ENCODE measurements around the gene CEND1. TPM values are rescaled to one million over a fixed set of nuclear protein-coding genes. Genes with fewer than 3 reads are reported as not detected.

The CEND1 gene
- total and polyA plus RNA-seq, 2 donors (not counting 3 experiments of a cell fraction or from before 2014, with no cell fraction given), result 0.15 to 0.40 TPM

- POLR2A ChIA-PET, result no interaction called here
Measured at GRCh38 chr11:824942-825341, 35.1 kb upstream of the CEND1 start.

More at GRCh38 chr11:824942-825341, 35.1 kb upstream of the CEND1 start:
- dilution Hi-C loops (cut with MboI; ENCODE audit: extremely low pct_ligation_motif_present, low sequenced_read_pairs), result no loop called here
- DNase-seq (ENCODE audit: low read depth, low spot score), result no peak
- Histone ChIP-seq H3K9me3 (replicated peaks; ENCODE audit: control insufficient read depth, insufficient read depth, low read length) (no peaks in the 10 kb centered on the region), H3K9me1 (replicated peaks; ENCODE audit: control insufficient read depth, extremely low read depth, insufficient read depth, low read length) (no peaks in the 10 kb centered on the region), H3K9ac (replicated peaks; ENCODE audit: extremely low read depth, insufficient read depth, low read length) (no peak overlapping the region), H3K36me3 (ENCODE audit: control insufficient read depth in 2 of 2, extremely low read depth in 1 of 2, insufficient read depth in 2 of 2, low read length in 2 of 2) (peaks cover 4 to 17% of the 10 kb centered on the region in 2 experiments), H4K20me1 (replicated peaks; ENCODE audit: control insufficient read depth, extremely low read depth, insufficient read depth, low read length) (no peaks in the 10 kb centered on the region), H3K4me2 (ENCODE audit: insufficient read depth, low read length) (no peak overlapping the region), H3K27ac (ENCODE audit: insufficient read depth, low read depth, low read length) (no peak overlapping the region), H3K79me2 (ENCODE audit: control insufficient read depth, insufficient read depth, low read length) (peaks cover 18% of the 10 kb centered on the region), H3K4me3 (replicated peaks in 1 of 3; ENCODE audit: insufficient read depth in 1 of 3, low read depth in 1 of 3, low read length in 3 of 3) (no peak overlapping the region), H3K4me1 (ENCODE audit: control insufficient read depth, extremely low read depth, insufficient read depth, low read length) (peaks cover 43% of the 10 kb centered on the region), H3K27me3 (ENCODE audit: control insufficient read depth in 2 of 2, insufficient read depth in 2 of 2, low read length in 2 of 2) (no peaks in the 10 kb centered on the region), H2AFZ (ENCODE audit: low read depth, low read length) (no peak overlapping the region)
- CTCF ChIA-PET, result no interaction called here
- TF ChIP-seq GATA2 (IDR thresholded peaks at IDR 0.05; ENCODE audit: insufficient read depth, insufficient read length, low read depth, low read length) (no peak), POLR2A (IDR thresholded peaks at IDR 0.05; ENCODE audit: low read depth, low read length) (no peak), CTCF (IDR thresholded peaks at IDR 0.05; ENCODE audit: extremely low read depth in 1 of 2, insufficient read depth in 1 of 2, low read depth in 1 of 2, low read length in 2 of 2) (no peak), MYC (IDR thresholded peaks at IDR 0.05; ENCODE audit: low read depth, low read length) (no peak)
- no TSS peak for BruUV-seq (replicated peaks)
- intact Hi-C loops (cut with micrococcal nuclease), result no loop called here
- FAIRE-seq, result no peak
